HG02588 (cell line): Measurements from ENCODE around the gene WIF1.

Experiments used
- ATAC-seq: cut with Tn5 transposase; IDR thresholded peaks from one replicate; pipeline ENCODE4 v1.9.1; 2021; ENCODE audit warnings: mild to moderate bottlenecking, moderate library complexity; ENCODE audit not compliant: unreplicated experiment

Gene WIF1

GRCh38 chr12:65023485-65023884 is 97.6 kb downstream of the WIF1 start:
- no peak for ATAC-seq

- no peak for ATAC-seq
Observed at GRCh38 chr12:65022960-65023359, 98.1 kb downstream of the WIF1 start.

- no peak for ATAC-seq
Observed at GRCh38 chr12:65022421-65022820, 98.7 kb downstream of the WIF1 start.

- ATAC-seq, result no peak
Observed at GRCh38 chr12:65019696-65020234, 101.3 kb downstream of the WIF1 start.

- ATAC-seq, result no peak
Observed at GRCh38 chr12:65016881-65017650, 104.0 kb downstream of the WIF1 start.

- ATAC-seq, result no peak
Observed at GRCh38 chr12:65015850-65016249, 105.3 kb downstream of the WIF1 start.

DNA sequence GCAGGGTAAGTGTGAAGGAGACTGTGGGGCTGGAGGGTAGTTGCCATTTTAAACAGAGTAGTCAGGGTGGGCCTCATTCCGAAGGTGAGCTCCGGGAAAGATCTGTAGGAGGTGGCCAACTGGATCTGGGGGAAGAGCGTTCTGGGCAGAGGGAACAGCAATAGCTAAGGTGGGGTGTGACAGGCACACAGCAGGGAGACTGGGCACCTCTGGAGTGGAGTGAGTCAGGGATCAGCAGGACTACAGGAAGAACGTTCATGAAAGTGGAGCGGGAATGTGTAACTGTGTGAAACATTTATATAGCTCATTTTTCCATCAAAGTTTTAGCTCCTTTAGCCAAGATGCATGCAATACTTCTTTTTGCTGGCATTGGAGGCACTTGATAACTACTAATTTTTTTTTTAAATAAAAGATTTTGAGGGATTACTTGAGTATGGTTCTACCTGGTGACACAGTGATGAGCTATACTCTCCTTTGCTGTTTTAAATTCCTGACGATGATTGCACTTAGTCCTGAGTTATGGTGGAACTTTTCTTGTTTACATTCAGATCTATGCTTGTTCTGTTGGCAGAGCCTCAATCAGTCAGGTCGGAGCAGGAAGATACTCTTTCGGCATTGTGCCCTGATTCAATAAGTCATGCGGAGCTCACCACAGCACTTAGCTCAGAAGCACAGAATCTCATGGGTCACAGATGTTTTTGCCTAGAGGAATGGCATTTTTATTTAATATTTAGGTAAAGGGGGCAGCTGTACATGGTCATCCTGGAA is 106.4 kb downstream of the WIF1 start:
- ATAC-seq, result no peak

GRCh38 chr12:65010437-65010836 is 110.7 kb downstream of the WIF1 start:
- ATAC-seq, result no peak

GRCh38 chr12:65005716-65006115 is 115.4 kb downstream of the WIF1 start:
- no peak for ATAC-seq

DNA sequence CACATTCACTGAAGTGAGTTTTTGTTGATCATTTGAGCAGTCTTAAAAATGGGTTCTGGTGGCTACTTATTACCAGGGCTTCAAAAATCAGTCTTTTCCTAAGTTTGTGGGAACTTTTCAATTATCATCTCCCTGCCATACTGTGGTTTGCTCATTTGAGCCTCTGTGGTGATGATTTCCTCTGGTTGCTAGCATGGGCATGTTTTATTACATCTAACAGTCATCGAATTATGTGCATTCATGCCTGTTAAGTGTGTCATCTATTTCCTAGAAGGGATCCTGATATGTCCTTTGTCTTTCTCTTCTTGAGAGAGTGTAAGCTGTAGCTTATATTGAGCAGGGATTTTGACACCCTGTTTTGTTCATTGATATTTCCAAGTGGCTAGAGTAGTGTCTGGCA is 116.8 kb downstream of the WIF1 start:
- no peak for ATAC-seq
